ENCODE data around the gene CDK5RAP3. TPM values are rescaled to one million over a fixed set of nuclear protein-coding genes. Genes with fewer than 3 reads are reported as not detected.
A peak's percentile ranks its signal among the peaks of the same experiment; 100 is the strongest.

CDK5RAP3 gene
- total RNA-seq, 1 donor from 2014 or later: 148 TPM

DNA sequence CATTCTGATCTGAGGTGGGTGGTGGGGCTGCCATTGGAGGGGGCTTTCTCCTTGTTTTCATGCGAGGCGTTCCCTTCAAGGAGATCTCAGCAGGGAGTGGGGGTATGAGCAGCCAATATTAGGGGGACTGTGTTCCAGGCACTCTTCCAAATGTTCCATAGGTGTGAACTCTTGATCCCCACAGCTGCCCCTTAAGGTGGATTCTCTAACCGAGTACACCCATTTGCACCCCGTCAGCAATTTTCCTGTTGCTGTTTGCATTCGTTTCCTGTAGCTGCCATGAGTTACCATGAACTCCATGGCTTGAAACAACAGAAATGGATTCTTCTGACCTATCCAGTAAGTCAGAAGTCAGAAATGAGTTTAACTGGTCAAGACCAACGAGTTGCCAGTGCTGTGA, 9.5 kb upstream of the CDK5RAP3 start:
- TF ChIP-seq, protein P1, sequence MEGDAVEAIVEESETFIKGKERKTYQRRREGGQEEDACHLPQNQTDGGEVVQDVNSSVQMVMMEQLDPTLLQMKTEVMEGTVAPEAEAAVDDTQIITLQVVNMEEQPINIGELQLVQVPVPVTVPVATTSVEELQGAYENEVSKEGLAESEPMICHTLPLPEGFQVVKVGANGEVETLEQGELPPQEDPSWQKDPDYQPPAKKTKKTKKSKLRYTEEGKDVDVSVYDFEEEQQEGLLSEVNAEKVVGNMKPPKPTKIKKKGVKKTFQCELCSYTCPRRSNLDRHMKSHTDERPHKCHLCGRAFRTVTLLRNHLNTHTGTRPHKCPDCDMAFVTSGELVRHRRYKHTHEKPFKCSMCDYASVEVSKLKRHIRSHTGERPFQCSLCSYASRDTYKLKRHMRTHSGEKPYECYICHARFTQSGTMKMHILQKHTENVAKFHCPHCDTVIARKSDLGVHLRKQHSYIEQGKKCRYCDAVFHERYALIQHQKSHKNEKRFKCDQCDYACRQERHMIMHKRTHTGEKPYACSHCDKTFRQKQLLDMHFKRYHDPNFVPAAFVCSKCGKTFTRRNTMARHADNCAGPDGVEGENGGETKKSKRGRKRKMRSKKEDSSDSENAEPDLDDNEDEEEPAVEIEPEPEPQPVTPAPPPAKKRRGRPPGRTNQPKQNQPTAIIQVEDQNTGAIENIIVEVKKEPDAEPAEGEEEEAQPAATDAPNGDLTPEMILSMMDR (IDR thresholded peaks at IDR 0.05): no peak
- peaks cover 7% of the 10 kb centered on the region for H3K4me1 Mint-ChIP-seq (ENCODE audit: unreplicated experiment)
- no peak for DNase-seq (ENCODE audit: extremely low spot score, unreplicated experiment)
- H3K4me3 Mint-ChIP-seq (ENCODE audit: unreplicated experiment): no peak overlapping the region
- H3K27me3 Mint-ChIP-seq (ENCODE audit: unreplicated experiment): peaks cover 2% of the 10 kb centered on the region
- no peaks in the 10 kb centered on the region for H3K36me3 Mint-ChIP-seq (ENCODE audit: unreplicated experiment)
- H3K9me3 Mint-ChIP-seq (ENCODE audit: unreplicated experiment): peaks cover 7% of the 10 kb centered on the region
- H3K27ac Mint-ChIP-seq (ENCODE audit: unreplicated experiment): no peak overlapping the region

DNA sequence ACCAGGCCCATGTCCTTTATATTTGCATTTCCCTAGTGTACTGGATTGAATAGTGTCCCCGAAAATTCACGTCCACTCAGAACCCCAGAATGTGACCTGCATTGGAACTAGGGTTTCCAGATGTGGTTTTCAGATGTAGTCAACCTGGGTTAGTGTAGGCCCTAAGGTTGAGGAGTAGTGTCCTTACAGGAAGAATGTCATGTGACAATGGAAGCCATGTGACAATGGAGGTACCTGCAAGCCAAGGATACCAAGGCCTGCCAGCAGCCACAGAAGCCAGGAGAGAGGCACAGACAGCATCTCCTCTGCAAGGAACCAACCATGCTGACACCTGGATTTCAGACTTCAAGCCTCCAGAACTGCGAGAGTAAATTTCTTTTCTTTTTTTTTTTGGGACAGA, 8.0 kb upstream of the CDK5RAP3 start:
- no peaks in the 10 kb centered on the region for H3K36me3 Mint-ChIP-seq (ENCODE audit: unreplicated experiment)
- no peak for DNase-seq (ENCODE audit: extremely low spot score, unreplicated experiment)
- H3K27ac Mint-ChIP-seq (ENCODE audit: unreplicated experiment): no peak overlapping the region
- peaks cover 9% of the 10 kb centered on the region for H3K4me1 Mint-ChIP-seq (ENCODE audit: unreplicated experiment)
- TF ChIP-seq, protein P1 (IDR thresholded peaks at IDR 0.05): no peak
- H3K27me3 Mint-ChIP-seq (ENCODE audit: unreplicated experiment): peaks cover 2% of the 10 kb centered on the region
- H3K9me3 Mint-ChIP-seq (ENCODE audit: unreplicated experiment): peaks cover 7% of the 10 kb centered on the region
- H3K4me3 Mint-ChIP-seq (ENCODE audit: unreplicated experiment): no peak overlapping the region

DNA sequence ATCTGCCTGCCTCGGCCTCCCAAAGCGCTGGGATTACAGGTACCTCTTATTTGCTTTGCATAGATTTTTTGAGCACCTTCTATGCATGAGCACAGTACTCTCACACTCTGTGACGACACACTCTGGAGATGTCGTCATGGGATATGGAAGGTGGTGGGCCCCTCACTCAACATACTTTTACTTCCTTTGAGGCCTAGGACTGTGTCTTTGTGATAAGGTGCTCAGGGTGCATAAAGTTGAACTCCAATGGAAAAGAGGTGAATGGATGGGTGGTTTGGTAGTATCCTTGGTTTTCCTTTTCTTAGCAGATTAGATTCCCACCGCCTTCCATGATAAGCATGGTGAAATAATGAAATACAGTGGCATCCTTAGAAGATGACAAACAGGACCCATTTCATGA, 6.1 kb upstream of the CDK5RAP3 start:
- H3K4me1 Mint-ChIP-seq (ENCODE audit: unreplicated experiment): peaks cover 13% of the 10 kb centered on the region
- H3K9me3 Mint-ChIP-seq (ENCODE audit: unreplicated experiment): peaks cover 7% of the 10 kb centered on the region
- H3K27me3 Mint-ChIP-seq (ENCODE audit: unreplicated experiment): peaks cover 2% of the 10 kb centered on the region
- no peak for DNase-seq (ENCODE audit: extremely low spot score, unreplicated experiment)
- no peaks in the 10 kb centered on the region for H3K36me3 Mint-ChIP-seq (ENCODE audit: unreplicated experiment)
- no peak overlapping the region for H3K4me3 Mint-ChIP-seq (ENCODE audit: unreplicated experiment)
- no peak overlapping the region for H3K27ac Mint-ChIP-seq (ENCODE audit: unreplicated experiment)
- TF ChIP-seq, protein P1 (IDR thresholded peaks at IDR 0.05): no peak

DNA sequence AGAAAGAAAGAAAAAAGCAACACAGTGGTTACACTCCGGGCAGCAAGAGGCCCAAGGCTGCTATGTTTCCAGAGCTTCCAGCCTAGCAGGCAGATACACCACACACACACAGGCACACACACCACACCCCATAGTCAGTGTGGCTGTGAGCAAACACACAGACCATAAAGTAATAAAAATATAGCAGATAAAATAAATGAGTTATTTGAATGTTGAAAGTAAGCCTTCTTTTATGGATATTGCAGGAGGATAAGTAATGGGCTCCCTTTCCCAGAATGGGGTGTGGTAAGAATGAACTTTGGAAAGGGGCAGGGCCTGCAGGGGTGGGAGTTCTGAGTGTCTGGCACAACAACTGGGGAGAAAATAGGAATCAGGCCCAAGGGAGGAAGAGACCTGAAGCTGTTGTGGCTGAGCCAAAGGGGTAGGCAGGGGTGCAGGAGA, 4.8 kb upstream of the CDK5RAP3 start:
- DNase-seq (ENCODE audit: extremely low spot score, unreplicated experiment): no peak
- H3K36me3 Mint-ChIP-seq (ENCODE audit: unreplicated experiment): no peaks in the 10 kb centered on the region

DNA sequence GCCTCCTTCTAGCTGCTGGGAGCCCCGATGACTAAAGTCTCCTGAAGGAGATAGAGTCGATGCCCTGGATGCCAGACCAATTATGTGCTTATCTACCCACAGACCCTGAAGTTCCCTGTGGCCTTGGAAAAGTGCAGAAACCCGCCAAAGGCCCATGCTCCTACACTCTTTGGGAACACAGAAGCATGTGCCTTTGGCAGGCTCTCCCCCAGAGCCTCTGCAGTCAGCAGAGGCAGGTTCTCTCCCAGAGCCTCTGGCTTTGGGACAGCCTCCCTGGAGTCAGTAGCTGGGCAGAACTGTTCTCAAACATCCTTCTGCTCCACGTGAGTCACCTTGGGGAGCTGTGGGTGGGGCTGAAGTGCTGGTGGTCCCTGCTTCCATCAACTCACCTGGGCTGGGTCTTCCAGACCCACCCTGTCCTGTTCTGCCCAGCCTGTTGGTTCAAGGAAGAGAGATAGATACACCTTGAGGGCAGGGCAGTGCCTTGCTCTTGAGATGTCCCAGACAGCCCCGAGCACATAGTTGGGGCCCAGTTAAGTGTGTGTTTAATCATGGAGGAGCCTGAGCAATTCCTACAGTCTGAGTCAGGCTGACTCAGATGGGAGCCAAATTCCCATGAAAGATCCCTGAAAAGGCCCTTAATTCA, 3.2 kb upstream of the CDK5RAP3 start:
- H3K9me3 Mint-ChIP-seq (ENCODE audit: unreplicated experiment): no peaks in the 10 kb centered on the region
- peak overlapping the region; percentile 47 for H3K27ac Mint-ChIP-seq (ENCODE audit: unreplicated experiment)
- H3K4me1 Mint-ChIP-seq (ENCODE audit: unreplicated experiment): peaks cover 28% of the 10 kb centered on the region
- no peak overlapping the region for H3K4me3 Mint-ChIP-seq (ENCODE audit: unreplicated experiment)
- DNase-seq (ENCODE audit: extremely low spot score, unreplicated experiment): no peak
- H3K36me3 Mint-ChIP-seq (ENCODE audit: unreplicated experiment): no peaks in the 10 kb centered on the region
- peaks cover 2% of the 10 kb centered on the region for H3K27me3 Mint-ChIP-seq (ENCODE audit: unreplicated experiment)
- TF ChIP-seq, protein P1 (IDR thresholded peaks at IDR 0.05): no peak

More for the DNA sequence above, 4.8 kb upstream of the CDK5RAP3 start:
- Mint-ChIP-seq H3K4me3 (ENCODE audit: unreplicated experiment) (no peak overlapping the region), H3K27me3 (ENCODE audit: unreplicated experiment) (peaks cover 2% of the 10 kb centered on the region), H3K9me3 (ENCODE audit: unreplicated experiment) (peaks cover 7% of the 10 kb centered on the region), H3K4me1 (ENCODE audit: unreplicated experiment) (peaks cover 20% of the 10 kb centered on the region), H3K27ac (ENCODE audit: unreplicated experiment) (no peak overlapping the region)
- TF ChIP-seq, protein P1 (IDR thresholded peaks at IDR 0.05): no peak
